ENCODE results near the gene CAPNS1. TPM values are rescaled to one million over a fixed set of nuclear protein-coding genes. Genes with fewer than 3 reads are reported as not detected.

Gene CAPNS1
- total RNA-seq, 6 experiments from 2014 or later, result 1,039 to 1,309 (median 1,209) TPM

- Mint-ChIP-seq H3K27ac (no peak overlapping the region), H3K4me3 (no peak overlapping the region)
- no peak for DNase-seq
Measured at GRCh38 chr19:36097036-36097435, 42.8 kb upstream of the CAPNS1 start.

GRCh38 chr19:36099166-36099785 is 40.6 kb upstream of the CAPNS1 start:
- H3K36me3 Mint-ChIP-seq (ENCODE audit: low read depth), result peaks cover 8% of the 10 kb centered on the region; the same call in 1 of the 2 replicates

More at GRCh38 chr19:36097036-36097435, 42.8 kb upstream of the CAPNS1 start:
- Mint-ChIP-seq H3K9me3 (no peaks in the 10 kb centered on the region), H3K4me1 (ENCODE audit: low read depth) (no peaks in the 10 kb centered on the region), H3K36me3 (ENCODE audit: low read depth) (peaks cover 17% of the 10 kb centered on the region), H3K27me3 (ENCODE audit: insufficient read depth) (no peaks in the 10 kb centered on the region; the same call in 1 of the 2 replicates)
- TF ChIP-seq, protein P1, sequence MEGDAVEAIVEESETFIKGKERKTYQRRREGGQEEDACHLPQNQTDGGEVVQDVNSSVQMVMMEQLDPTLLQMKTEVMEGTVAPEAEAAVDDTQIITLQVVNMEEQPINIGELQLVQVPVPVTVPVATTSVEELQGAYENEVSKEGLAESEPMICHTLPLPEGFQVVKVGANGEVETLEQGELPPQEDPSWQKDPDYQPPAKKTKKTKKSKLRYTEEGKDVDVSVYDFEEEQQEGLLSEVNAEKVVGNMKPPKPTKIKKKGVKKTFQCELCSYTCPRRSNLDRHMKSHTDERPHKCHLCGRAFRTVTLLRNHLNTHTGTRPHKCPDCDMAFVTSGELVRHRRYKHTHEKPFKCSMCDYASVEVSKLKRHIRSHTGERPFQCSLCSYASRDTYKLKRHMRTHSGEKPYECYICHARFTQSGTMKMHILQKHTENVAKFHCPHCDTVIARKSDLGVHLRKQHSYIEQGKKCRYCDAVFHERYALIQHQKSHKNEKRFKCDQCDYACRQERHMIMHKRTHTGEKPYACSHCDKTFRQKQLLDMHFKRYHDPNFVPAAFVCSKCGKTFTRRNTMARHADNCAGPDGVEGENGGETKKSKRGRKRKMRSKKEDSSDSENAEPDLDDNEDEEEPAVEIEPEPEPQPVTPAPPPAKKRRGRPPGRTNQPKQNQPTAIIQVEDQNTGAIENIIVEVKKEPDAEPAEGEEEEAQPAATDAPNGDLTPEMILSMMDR (IDR thresholded peaks at IDR 0.05), result no peak

DNA sequence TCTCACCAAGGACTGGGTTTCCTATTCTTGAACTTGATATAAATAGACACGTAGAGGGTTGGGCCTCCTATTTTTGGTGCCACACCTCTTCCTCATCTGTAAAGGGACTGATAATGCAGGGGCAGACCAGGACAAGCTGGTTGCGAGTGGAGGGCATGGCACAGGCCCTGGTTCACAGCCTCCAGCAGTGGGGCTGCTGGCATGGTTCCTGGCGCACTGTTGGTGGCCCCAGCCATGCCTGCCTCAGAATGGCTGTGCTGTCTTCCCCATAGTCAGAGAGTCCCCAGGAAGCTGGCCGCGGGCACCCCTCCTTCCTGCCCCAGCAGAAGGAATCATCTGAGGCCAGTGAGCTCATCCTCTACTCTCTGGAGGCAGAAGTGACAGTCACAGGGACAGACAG is 39.4 kb upstream of the CAPNS1 start:
- peaks cover 8% of the 10 kb centered on the region; the same call in 1 of the 2 replicates for H3K36me3 Mint-ChIP-seq (ENCODE audit: low read depth)
- DNase-seq, result no peak
- H3K4me1 Mint-ChIP-seq (ENCODE audit: low read depth), result peaks cover 5% of the 10 kb centered on the region; the same call in 1 of the 2 replicates
- no peaks in the 10 kb centered on the region for H3K27me3 Mint-ChIP-seq (ENCODE audit: insufficient read depth)
- H3K9me3 Mint-ChIP-seq, result no peaks in the 10 kb centered on the region
- H3K27ac Mint-ChIP-seq, result no peak overlapping the region
- TF ChIP-seq, protein P1 (IDR thresholded peaks at IDR 0.05), result no peak
- H3K4me3 Mint-ChIP-seq, result no peak overlapping the region

More at GRCh38 chr19:36099166-36099785, 40.6 kb upstream of the CAPNS1 start:
- peaks cover 5% of the 10 kb centered on the region; the same call in 1 of the 2 replicates for H3K4me1 Mint-ChIP-seq (ENCODE audit: low read depth)
- TF ChIP-seq, protein P1 (IDR thresholded peaks at IDR 0.05), result no peak
- no peaks in the 10 kb centered on the region for H3K9me3 Mint-ChIP-seq
- DNase-seq, result no peak
- H3K4me3 Mint-ChIP-seq, result no peak overlapping the region
- H3K27me3 Mint-ChIP-seq (ENCODE audit: insufficient read depth), result no peaks in the 10 kb centered on the region
- no peak overlapping the region for H3K27ac Mint-ChIP-seq

DNA sequence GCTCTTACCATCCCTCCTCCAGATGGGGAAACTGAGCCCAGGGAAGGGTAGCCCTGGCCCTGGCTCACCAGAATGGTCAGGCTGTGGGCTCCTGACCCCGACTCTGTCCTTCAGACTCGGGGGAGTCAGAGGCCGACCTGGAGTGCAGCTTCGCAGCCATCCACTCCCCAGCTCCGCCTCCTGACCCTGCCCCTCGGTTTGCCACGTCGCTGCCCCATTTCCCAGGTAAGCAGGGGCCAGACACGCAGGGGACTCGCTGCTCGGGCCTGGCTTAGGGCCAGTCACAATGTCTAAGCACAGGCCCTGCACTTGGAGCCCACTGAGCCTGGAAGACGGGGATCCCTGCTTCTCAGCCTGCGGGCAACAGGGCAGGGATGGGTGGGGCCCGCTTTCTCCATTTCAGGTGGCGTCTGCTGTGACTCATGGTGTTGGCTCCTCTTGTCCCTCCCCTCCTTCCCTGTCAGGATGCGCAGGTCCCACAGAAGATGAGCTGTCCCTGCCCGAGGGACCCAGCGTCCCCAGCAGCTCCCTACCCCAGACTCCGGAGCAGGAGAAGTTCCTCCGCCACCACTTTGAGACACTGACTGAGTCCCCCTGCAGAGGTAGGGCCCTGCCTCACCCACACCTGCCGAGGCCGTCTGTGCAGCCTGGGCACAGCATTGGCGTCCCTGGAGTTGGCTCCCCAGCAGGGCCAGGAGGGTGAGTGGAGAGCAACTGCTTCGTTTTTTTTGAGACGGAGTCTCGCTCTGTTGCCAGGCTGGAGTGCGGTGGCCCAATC is 38.1 kb upstream of the CAPNS1 start:
- Mint-ChIP-seq H3K4me1 (ENCODE audit: low read depth) (peaks cover 5% of the 10 kb centered on the region; the same call in 1 of the 2 replicates), H3K4me3 (no peak overlapping the region), H3K27ac (no peak overlapping the region), H3K27me3 (ENCODE audit: insufficient read depth) (no peaks in the 10 kb centered on the region), H3K9me3 (no peaks in the 10 kb centered on the region), H3K36me3 (ENCODE audit: low read depth) (peaks cover 12% of the 10 kb centered on the region; the same call in 1 of the 2 replicates)
- DNase-seq, result no peak
- TF ChIP-seq, protein P1 (IDR thresholded peaks at IDR 0.05), result no peak

DNA sequence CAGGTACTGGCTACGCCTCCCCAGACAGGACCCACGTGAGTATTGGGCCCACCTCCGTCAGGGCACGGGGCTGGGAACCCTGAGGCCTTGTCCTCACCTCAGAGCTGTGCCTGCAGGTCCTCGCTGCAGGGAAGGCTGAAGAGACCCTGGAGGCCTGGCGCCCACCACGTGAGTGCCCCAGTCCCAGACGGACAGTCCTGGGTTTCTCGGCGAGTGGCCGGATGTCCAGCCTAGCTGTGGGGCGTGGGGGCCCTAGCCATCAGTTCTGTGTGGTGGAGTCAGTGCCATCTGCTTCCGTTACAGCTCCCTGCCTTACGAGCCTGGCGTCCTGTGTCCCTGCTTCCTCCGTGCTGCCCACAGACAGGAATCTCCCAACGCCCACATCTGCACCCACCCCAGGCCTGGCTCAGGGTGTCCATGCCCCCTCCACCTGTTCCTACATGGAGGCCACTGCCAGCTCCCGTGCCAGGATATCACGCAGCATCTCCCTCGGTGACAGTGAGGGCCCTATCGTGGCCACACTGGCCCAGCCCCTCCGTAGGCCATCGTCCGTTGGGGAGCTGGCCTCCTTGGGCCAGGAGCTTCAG is 36.7 kb upstream of the CAPNS1 start:
- H3K4me3 Mint-ChIP-seq, result no peak overlapping the region
- H3K9me3 Mint-ChIP-seq, result no peaks in the 10 kb centered on the region
- DNase-seq, result no peak
- no peaks in the 10 kb centered on the region for H3K27me3 Mint-ChIP-seq (ENCODE audit: insufficient read depth)
- H3K27ac Mint-ChIP-seq, result no peak overlapping the region
- peaks cover 5% of the 10 kb centered on the region; the same call in 1 of the 2 replicates for H3K4me1 Mint-ChIP-seq (ENCODE audit: low read depth)
- TF ChIP-seq, protein P1 (IDR thresholded peaks at IDR 0.05), result no peak
- peaks cover 9% of the 10 kb centered on the region; the same call in 1 of the 2 replicates for H3K36me3 Mint-ChIP-seq (ENCODE audit: low read depth)
